GM19023 (cell line): ENCODE results near the gene NANOG.
"Not testable (repeated sequence)": the region's sequence is repeated elsewhere in the genome, so short reads cannot be mapped to it uniquely, and the experiment has no call there.

Source experiments
- ATAC-seq: cut with Tn5 transposase; IDR thresholded peaks from one replicate; pipeline ENCODE4 v1.9.1; 2021; ENCODE audit warnings: mild to moderate bottlenecking, moderate library complexity; ENCODE audit not compliant: unreplicated experiment

Gene NANOG

GRCh38 chr12:7788884-7789528 is at the start of gene NANOG:
TSS of gene NANOG (plus strand) at chr12:7789402. CDS start at chr12:7789615, 213 bp downstream.
- ATAC-seq, result not testable (repeated sequence)

- ATAC-seq, result no peak
These were observed 42.0 kb upstream of the NANOG start, which contains the start of gene CLEC4C for GRCh38 chr12:7747246-7747645. TSS of gene CLEC4C (minus strand) at chr12:7747375. CDS start at chr12:7747348, 27 bp downstream.

DNA sequence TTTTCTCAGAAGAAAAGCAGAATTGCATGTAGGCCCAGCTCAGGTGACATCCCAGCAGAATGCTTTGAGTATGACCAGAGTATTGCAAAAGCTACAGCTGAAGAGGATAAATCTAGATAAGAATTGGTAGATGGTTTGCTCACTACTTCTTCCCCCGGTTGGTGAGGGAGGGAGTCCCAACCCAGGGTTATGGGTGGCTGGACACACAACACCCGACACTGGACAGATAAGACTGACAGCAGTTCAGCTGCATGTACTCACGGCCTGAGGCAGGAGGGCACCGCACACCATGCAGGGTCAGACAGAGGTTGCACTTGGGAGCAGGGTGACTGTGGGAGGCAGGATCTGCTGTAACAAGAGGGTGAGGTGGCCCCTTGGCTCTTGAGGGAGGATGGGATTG is 40.4 kb upstream of the NANOG start:
- ATAC-seq, result no peak

- peak; percentile 67 for ATAC-seq
These were observed 39.8 kb upstream of the NANOG start for GRCh38 chr12:7749442-7749841.

- ATAC-seq, result no peak
These were observed 38.9 kb upstream of the NANOG start for GRCh38 chr12:7750350-7750749.

- ATAC-seq, result no peak
These were observed 37.8 kb upstream of the NANOG start for GRCh38 chr12:7751394-7751793.

DNA sequence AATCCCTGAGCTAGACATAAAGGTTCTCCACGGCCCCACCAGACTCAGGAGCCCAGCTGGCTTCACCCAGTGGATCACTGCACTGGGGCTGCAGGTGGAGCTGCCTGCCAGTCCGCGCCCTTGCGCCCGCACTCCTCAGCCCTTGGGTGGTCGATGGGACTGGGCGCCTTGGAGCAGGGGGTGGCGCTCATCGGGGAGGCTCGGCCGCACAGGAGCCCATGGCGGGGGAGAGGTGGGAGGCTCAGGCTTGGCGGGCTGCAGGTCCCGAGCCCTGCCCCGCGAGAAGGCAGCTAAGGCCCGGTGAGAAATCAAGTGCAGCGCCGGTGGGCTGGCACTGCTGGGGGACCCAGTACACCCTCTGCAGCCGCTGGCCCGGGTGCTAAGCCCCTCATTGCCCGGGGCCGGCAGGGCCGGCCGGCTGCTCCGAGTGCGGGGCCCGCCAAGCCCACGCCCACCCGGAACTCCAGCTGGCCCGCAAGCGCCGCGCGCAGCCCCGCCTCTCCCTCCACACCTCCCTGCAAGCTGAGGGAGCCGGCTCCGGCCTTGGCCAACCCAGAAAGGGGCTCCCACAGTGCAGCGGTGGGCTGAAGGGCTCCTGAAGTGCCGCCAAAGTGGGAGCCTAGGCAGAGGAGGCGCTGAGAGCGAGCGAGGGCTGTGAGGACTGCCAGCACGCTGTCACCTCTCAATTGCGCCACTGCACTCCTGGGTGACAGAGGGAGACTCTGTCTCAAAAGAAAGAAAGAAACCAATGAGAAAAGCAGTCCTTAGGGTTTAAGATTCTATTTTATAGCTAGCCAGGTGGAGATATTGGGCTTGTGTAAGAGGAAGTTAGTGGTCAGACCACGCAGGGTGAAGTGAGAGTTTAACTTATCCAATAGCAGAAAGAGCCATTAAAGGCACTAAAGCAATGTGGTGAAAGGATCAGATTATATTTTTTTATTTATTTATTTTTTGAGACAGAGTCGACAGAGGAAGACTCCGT is 37.0 kb upstream of the NANOG start:
- ATAC-seq, result not testable (repeated sequence)

- not testable (repeated sequence) for ATAC-seq
These were observed 33.5 kb upstream of the NANOG start for GRCh38 chr12:7755668-7756067.

DNA sequence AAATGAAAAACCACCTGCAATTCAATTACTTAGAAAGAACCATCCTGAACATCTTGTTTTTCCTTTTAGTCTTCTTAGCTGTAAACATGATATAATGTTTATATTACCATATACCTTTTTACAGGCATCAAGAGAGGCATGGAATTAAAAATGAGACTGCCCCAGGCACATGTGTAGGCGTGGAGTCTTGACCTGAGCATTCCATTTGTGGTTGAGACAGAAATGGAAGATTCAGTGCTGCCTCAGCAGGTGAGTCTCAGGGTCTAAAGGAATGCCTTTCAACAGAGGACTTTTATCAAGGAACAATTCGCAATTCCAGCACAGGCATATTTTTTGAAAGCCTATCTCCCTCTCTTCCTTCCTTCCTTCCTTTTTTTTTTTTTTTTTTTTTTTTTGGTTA is 32.2 kb upstream of the NANOG start:
- no peak for ATAC-seq

GRCh38 chr12:7758766-7759140 is 30.4 kb upstream of the NANOG start:
- ATAC-seq, result no peak

DNA sequence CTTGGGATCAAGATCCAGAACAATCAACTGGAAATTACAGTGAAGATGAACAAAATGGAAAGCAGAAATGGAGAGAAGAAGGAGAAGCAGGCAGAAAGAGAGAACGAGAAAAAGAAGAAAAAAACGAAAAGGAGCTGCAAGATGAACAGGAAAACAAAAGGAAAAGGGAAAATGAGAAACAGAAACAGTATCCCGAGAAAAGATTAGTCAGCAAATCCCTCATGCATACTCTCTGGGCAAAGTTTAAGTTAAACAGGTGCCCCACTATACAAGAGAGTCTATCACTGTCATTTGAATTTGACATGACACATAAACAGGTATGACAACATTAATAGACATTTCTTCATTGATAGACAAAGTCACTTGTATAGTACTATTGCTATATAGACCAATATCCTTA is 19.2 kb upstream of the NANOG start:
- no peak for ATAC-seq

DNA sequence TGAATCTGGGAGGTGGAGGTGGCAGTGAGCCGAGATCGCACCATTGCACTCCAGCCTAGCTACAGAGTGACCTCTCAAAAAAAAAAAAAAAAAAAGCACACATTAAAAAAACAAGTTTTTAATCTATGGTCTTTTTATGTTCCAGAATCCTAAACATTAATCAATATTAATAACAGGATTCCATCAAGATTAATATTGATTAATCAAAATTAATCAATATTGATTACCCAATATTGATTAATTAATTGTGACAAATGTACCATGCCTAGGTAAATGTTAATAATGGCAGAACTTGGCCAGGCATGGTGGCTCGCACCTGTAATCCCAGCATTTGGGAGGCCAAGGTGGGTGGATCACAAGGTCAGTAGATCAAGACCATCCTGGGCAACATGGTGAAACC is 7.9 kb upstream of the NANOG start:
- no peak for ATAC-seq

DNA sequence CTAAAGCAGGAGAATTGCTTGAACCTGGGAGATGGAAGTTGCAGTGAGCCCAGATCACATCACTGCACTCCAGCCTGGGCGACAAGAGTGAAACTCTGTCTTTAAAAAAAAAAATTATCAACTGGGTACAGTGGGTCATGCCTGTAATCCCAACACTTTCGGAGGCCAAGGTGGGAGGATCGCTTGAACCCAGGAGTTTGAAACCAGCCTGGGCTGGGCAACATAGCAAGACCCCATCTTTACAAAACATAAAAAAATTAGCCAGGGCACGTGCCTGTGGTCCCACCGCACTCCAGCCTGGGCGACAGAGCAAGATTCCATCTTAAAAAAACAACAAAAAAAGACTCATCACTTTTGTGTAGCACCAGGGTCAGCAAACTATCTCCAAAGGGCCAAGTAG is 7.1 kb upstream of the NANOG start:
- no peak for ATAC-seq

GRCh38 chr12:7783433-7783832 is 5.8 kb upstream of the NANOG start:
- not testable (repeated sequence) for ATAC-seq

DNA sequence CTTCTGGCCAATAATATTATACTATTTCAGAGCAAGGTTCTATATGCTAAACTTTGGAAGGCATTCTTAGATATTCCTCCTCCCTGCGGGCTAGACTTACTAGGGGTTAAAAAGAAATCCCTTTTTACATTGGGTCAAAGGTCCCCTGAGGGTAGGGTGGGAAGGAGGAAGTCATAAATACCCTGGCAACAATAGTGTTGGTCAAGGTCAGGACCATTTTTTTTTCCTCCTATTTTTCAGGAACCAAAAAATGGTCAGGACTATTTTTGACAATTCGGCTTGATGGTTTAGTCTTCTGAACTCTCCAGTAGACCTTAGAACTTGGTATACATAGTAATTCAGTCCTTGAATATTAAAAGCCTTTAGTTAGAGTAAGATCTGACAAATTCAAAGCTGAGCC is 4.5 kb upstream of the NANOG start:
- ATAC-seq, result no peak

GRCh38 chr12:7787574-7788293 is 1.5 kb upstream of the NANOG start:
- no peak for ATAC-seq

GRCh38 chr12:7788294-7788660 is 925 bp upstream of the NANOG start:
- ATAC-seq, result no peak

- no peak for ATAC-seq
These were observed 4.0 kb downstream of the NANOG start for GRCh38 chr12:7793211-7793610.

GRCh38 chr12:7797269-7797668 is 8.1 kb downstream of the NANOG start:
- not testable (repeated sequence) for ATAC-seq

- no peak for ATAC-seq
These were observed 8.6 kb downstream of the NANOG start for GRCh38 chr12:7797698-7798398.
